ENCODE measurements around the gene IL17RE. TPM values are rescaled to one million over a fixed set of nuclear protein-coding genes. Genes with fewer than 3 reads are reported as not detected.

IL17RE gene
- total and polyA plus RNA-seq, 2 of the 13 experiments (the other 11 are each of a cell fraction or from before 2014, with no cell fraction given): 14.5 to 24.1 TPM

- no peak for TF ChIP-seq PRDM4 (CRISPR knock-in tag; IDR thresholded peaks at IDR 0.05; ENCODE audit: borderline replicate concordance)
- peak; percentile 89; the same call in 1 of the 2 replicates for TF ChIP-seq CREBL2 (CRISPR knock-in tag; IDR thresholded peaks at IDR 0.05; ENCODE audit: borderline replicate concordance)
- no peak; the same call in 1 of the 2 replicates for TF ChIP-seq STAT6 (CRISPR knock-in tag; IDR thresholded peaks at IDR 0.05; ENCODE audit: borderline replicate concordance)
- TF ChIP-seq PTBP1 (IDR thresholded peaks at IDR 0.05; ENCODE audit: low read depth, low read length, poor library complexity, severe bottlenecking): peak; percentile 8
- TF ChIP-seq SIN3A (IDR thresholded peaks at IDR 0.05; ENCODE audit: borderline replicate concordance, low read depth, low read length): peak; percentile 78; the same call in 1 of the 2 replicates
- no peak; the same call in 1 of the 2 replicates for TF ChIP-seq MTF2 (CRISPR knock-in tag; IDR thresholded peaks at IDR 0.05; ENCODE audit: borderline replicate concordance)
- no peak; the same call in 1 of the 2 replicates for TF ChIP-seq HMG20B (CRISPR knock-in tag; conservative IDR thresholded peaks at IDR 0.05)
- TF ChIP-seq HNRNPUL1 (IDR thresholded peaks at IDR 0.05; ENCODE audit: low read depth, low read length): no peak; the same call in 1 of the 2 replicates
- no peak for TF ChIP-seq CENPX (CRISPR knock-in tag; IDR thresholded peaks at IDR 0.05)
- no peak; the same call in 1 of the 2 replicates for TF ChIP-seq FOSL1 (CRISPR knock-in tag; IDR thresholded peaks at IDR 0.05; ENCODE audit: borderline replicate concordance)
- no peak for TF ChIP-seq MBD4 (IDR thresholded peaks at IDR 0.05; ENCODE audit: borderline replicate concordance, low read length)
- no peak; the same call in 1 of the 2 replicates for TF ChIP-seq ZNF276 (CRISPR knock-in tag; IDR thresholded peaks at IDR 0.05; ENCODE audit: low read depth)
- TF ChIP-seq GPN1 (CRISPR knock-in tag; IDR thresholded peaks at IDR 0.05; ENCODE audit: borderline replicate concordance): peak; percentile 80; the same call in 1 of the 2 replicates
- no peak for TF ChIP-seq FOXP1 (IDR thresholded peaks at IDR 0.05)
- no peak for TF ChIP-seq FOXP1 (CRISPR knock-in tag; IDR thresholded peaks at IDR 0.05)
- peak; percentile 80; the same call in 1 of the 2 replicates for TF ChIP-seq ZNF547 (CRISPR knock-in tag; IDR thresholded peaks at IDR 0.05)
- peak; percentile 86 for TF ChIP-seq CBX1 (IDR thresholded peaks at IDR 0.05; ENCODE audit: low read depth)
- TF ChIP-seq ZNF343 (CRISPR knock-in tag; IDR thresholded peaks at IDR 0.05): peak; percentile 78; the same call in 1 of the 2 replicates
- TF ChIP-seq TSC22D2 (CRISPR knock-in tag; IDR thresholded peaks at IDR 0.05; ENCODE audit: borderline replicate concordance): no peak
- TF ChIP-seq ZNF138 (CRISPR knock-in tag; IDR thresholded peaks at IDR 0.05; ENCODE audit: low read depth): no peak
- no peak for TF ChIP-seq FOXK1 (CRISPR knock-in tag; IDR thresholded peaks at IDR 0.05; ENCODE audit: borderline replicate concordance, low read depth)
- TF ChIP-seq ZFP41 (CRISPR knock-in tag; IDR thresholded peaks at IDR 0.05; ENCODE audit: borderline replicate concordance): no peak
Observed at GRCh38 chr3:9947025-9947995, 44.7 kb downstream of the IL17RE start (continued).

Data from HepG2 (cell line).